Measurements from ENCODE around the gene PNLIPRP2.

DNA sequence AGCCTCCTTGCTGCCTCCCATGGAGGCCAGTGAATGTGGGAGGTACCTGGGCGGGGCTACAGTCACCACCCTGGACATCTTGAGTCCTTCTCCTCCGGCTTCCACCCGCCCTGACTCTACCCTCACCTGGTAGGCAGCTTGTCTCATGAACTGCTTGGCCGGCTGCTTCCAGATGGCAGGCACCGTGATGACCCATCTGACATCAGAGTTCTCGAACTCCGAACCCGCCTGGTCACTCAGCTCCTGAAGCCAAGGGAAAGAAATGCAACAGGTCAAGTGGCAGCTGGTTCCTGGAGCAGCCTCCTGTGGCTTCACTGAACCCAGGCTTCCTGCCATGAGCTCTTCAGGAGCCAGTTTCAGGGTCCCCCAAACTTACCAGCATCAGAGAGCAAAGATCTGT lies 71.5 kb downstream of the PNLIPRP2 start:
- TF ChIP-seq, protein P1, sequence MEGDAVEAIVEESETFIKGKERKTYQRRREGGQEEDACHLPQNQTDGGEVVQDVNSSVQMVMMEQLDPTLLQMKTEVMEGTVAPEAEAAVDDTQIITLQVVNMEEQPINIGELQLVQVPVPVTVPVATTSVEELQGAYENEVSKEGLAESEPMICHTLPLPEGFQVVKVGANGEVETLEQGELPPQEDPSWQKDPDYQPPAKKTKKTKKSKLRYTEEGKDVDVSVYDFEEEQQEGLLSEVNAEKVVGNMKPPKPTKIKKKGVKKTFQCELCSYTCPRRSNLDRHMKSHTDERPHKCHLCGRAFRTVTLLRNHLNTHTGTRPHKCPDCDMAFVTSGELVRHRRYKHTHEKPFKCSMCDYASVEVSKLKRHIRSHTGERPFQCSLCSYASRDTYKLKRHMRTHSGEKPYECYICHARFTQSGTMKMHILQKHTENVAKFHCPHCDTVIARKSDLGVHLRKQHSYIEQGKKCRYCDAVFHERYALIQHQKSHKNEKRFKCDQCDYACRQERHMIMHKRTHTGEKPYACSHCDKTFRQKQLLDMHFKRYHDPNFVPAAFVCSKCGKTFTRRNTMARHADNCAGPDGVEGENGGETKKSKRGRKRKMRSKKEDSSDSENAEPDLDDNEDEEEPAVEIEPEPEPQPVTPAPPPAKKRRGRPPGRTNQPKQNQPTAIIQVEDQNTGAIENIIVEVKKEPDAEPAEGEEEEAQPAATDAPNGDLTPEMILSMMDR (IDR thresholded peaks at IDR 0.05; ENCODE audit: low read depth, low read length, poor library complexity, severe bottlenecking), result no peak
- TF ChIP-seq EZH2phosphoT487 (IDR thresholded peaks at IDR 0.05; ENCODE audit: borderline replicate concordance, low read length), result no peak

Measured in DOHH2 (cell line).